Ramos (cell line): ENCODE results near the gene CSAG2.
"Not testable (repeated sequence)": the region's sequence is repeated elsewhere in the genome, so short reads cannot be mapped to it uniquely, and the experiment has no call there.

Source experiments
- in situ Hi-C: fragments of 300-500 bp; cut with MboI; formaldehyde crosslinking; loops from one replicate; pipeline ENCODE4 v1.14.3; 2022; ENCODE audit warnings: low sequenced_read_pairs; ENCODE audit not compliant: unreplicated experiment

Gene CSAG2, protein sequence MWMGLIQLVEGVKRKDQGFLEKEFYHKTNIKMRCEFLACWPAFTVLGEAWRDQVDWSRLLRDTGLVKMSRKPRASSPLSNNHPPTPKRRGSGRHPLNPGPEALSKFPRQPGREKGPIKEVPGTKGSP

DNA sequence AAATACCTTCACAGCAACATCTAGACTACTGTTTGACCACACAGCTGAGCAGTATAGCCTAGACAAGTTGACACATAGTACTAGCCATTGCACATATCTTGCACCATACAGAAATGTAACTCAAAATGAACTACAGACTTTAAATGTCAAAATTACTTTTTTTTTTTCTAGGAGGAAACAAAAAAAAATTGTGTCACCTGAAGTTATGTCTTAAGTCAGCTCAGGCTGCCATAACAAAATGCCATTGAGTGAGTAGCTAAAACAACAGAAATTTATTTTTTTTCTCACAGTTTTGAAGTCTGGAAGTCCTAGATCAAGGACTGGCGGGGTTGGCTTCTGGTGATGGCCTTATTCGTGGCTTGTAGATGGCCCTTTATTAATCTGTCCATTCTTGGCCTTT, at the start of gene CSAG2:
TSS of gene CSAG2 (minus strand) at position 101 of the 400 bp plus-strand sequence. CDS start 161 bp downstream, outside the sequence.
- in situ Hi-C loops: not testable (repeated sequence)

DNA sequence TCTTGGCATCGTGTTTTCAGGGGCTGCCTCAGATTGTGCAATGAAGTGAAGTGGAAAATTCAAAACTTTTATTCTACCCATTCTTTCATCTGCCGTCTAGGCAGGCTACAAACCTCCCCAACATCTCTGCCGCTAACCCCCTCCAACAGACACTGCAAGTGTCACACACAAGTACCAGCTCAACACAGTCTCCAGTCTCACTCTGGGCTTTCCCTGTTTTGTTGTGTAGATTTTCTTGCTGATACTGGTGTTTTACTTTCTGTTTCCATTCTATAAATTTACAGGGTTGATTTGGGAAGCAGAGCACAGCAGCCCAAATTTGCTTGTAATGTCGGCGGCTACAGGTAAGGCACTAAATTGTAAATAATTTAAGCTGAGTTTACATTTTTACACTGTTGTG, 45.8 kb upstream of the CSAG2 start:
- in situ Hi-C loops: not testable (repeated sequence)

DNA sequence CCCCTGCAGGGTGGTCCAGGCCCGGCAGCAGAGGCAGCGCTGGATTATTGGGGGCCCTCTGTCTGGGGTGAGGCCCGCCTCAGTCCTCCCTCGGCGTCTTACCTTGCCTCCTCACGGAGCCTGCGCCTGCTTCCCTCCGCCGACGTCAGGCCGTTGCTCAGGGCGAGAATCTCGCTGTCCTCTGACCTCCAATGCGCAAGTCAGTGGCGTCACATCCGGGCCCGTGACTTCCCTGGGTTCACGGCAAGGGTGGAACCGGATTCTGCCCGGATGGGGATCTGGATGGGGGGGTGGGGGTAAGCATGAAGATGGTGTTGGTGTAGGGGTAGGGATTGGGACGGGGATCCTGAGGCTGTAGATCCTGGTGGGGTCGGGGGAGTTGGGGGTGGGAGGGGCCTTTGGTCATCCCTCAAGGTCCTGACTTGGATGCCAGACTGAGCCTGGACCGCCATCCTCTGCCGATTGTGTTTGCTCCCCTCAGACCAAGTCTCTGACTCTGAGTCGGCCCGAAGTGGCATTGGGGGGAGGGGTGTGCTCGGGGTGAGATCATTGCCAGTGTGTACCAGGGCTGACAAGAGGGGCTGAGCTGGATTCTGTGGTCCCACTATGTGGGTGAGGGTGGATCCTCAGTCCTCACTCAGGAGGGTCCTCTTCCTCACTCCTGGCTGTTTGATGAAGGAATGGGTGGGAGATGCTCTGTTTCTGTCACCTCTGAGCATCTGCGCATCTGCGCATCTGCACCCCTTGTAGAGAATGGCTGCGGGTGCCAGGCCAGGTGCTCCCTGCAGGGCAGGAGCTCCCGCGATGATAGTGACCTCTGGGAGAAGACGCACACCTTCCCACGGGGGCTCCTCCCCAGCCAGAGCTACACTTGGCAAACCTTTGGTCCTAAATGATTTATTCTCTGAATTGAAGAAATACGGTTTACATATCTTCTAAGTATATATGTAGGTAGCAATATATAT, 44.9 kb upstream of the CSAG2 start, which contains the start of gene MAGEA2:
TSS of gene MAGEA2 (minus strand) at position 157 of the 965 bp plus-strand sequence. CDS start 2,479 bp downstream, outside the sequence.
- in situ Hi-C loops: not testable (repeated sequence)

- in situ Hi-C loops: no loop called here
Observed at GRCh38 chrX:152738560-152738959, 29.5 kb upstream of the CSAG2 start.

- in situ Hi-C loops: not testable (repeated sequence)
Observed at GRCh38 chrX:152736528-152736927, 27.5 kb upstream of the CSAG2 start.

GRCh38 chrX:152735860-152736511, 26.9 kb upstream of the CSAG2 start:
- in situ Hi-C loops: no loop called here

- in situ Hi-C loops: no loop called here
Observed at GRCh38 chrX:152735101-152735500, 26.0 kb upstream of the CSAG2 start.

DNA sequence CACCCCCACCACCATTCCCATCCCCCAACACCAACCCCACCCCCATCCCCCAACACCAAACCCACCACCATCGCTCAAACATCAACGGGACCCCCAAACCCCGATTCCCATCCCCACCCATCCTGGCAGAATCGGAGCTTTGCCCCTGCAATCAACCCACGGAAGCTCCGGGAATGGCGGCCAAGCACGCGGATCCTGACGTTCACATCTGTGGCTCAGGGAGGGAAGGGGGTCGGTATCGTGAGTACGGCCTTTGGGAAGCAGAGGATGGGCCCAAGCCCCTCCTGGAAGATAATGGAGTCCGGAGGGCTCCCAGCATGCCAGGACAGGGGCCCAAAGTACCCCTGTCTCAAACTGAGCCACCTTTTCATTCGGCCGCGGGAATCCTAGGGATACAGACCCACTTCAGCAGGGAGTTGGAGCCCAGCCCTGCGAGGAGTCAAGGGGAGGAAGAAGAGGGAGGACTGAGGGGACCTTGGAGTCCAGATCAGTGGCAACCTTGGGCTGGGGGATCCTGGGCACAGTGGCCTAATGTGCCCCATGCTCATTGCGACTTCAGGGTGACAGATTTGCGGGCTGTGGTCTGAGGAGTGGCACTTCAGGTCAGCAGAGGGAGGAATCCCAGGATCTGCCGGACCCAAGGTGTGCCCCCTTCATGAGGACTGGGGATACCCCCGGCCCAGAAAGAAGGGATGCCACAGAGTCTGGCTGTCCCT, 25.2 kb upstream of the CSAG2 start:
- in situ Hi-C loops: not testable (repeated sequence)

DNA sequence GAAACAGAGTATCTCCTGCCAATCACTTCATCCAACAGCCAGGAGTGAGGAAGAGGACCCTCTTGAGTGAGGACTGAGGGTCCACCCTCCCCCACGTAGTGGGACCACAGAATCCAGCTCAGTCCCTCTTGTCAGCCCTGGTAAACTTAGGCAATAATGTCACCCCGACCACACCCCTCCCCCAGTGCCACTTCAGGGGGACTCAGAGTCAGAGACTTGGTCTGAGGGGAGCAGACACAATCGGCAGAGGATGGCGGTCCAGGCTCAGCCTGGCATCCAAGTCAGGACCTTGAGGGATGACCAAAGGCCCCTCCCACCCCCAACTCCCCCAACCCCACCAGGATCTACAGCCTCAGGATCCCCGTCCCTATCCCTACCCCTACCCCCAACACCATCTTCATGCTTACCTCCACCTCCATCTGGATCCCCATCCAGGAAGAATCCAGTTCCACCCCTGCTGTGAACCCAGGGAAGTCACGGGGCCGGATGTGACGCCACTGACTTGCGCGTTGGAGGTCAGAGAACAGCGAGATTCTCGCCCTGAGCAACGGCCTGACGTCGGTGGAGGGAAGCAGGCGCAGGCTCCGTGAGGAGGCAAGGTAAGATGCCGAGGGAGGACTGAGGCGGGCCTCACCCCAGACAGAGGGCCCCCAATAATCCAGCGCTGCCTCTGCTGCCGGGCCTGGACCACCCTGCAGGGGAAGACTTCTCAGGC, 24.3 kb upstream of the CSAG2 start, which contains the start of the genes CSAG1 and MAGEA12:
TSS of gene CSAG1 (minus strand) at position 461 of the 715 bp plus-strand sequence. CDS start 1,261 bp downstream, outside the sequence.
TSS of gene MAGEA12 (plus strand) at position 497 of the 715 bp plus-strand sequence. CDS start 2,405 bp downstream, outside the sequence.
- in situ Hi-C loops: no loop called here

DNA sequence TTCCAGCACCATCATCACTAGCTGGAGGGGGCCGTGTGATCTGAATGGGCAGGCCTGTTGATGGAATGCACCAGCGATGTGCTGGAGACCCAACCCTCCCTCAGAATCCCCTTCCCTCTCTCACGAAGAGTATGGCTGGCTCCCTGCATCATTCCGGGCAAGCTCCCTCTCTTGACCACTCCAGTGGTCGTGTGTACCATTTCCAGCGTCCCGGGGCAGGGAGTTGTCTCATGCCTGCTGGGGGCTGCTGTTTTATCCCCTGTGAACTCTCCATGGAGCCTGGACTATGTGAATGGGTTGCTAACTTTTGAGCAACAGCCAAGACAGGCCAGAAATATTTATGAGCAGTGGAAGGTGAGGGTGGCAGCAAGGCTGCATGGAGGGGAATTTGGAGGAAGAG, 16.3 kb upstream of the CSAG2 start:
- in situ Hi-C loops: no loop called here

- in situ Hi-C loops: not testable (repeated sequence)
Observed at GRCh38 chrX:152713815-152714787, 5.0 kb upstream of the CSAG2 start, which contains the start of gene MAGEA2B. TSS of gene MAGEA2B (plus strand) at chrX:152714628. CDS start at chrX:152717107, 2,479 bp downstream.

GRCh38 chrX:152713195-152713594, 4.1 kb upstream of the CSAG2 start:
- in situ Hi-C loops: not testable (repeated sequence)

DNA sequence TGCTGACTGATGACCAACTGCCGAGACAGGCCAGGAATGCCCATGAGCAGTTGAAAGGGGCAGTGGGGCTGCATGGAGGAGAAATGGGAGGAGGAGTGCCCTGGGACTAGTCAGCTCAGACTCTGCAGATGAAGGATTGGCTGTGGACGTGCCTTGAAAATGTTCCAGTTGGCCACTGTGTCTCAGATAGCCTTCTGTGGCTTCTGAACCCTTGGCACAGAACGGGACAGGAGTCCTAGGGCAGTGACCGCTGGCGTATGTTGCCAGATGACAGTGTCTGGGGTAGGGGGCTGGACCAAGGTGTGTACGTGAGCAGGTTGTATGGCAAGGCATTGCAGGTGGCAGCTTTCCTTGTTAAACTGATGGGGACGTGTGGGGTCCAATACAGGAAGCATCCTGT, 2.6 kb downstream of the CSAG2 start:
- in situ Hi-C loops: not testable (repeated sequence)

DNA sequence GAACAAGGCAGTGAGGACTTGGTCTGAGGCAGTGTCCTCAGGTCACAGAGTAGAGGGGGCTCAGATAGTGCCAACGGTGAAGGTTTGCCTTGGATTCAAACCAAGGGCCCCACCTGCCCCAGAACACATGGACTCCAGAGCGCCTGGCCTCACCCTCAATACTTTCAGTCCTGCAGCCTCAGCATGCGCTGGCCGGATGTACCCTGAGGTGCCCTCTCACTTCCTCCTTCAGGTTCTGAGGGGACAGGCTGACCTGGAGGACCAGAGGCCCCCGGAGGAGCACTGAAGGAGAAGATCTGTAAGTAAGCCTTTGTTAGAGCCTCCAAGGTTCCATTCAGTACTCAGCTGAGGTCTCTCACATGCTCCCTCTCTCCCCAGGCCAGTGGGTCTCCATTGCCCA, 8.7 kb downstream of the CSAG2 start:
- in situ Hi-C loops: not testable (repeated sequence)

DNA sequence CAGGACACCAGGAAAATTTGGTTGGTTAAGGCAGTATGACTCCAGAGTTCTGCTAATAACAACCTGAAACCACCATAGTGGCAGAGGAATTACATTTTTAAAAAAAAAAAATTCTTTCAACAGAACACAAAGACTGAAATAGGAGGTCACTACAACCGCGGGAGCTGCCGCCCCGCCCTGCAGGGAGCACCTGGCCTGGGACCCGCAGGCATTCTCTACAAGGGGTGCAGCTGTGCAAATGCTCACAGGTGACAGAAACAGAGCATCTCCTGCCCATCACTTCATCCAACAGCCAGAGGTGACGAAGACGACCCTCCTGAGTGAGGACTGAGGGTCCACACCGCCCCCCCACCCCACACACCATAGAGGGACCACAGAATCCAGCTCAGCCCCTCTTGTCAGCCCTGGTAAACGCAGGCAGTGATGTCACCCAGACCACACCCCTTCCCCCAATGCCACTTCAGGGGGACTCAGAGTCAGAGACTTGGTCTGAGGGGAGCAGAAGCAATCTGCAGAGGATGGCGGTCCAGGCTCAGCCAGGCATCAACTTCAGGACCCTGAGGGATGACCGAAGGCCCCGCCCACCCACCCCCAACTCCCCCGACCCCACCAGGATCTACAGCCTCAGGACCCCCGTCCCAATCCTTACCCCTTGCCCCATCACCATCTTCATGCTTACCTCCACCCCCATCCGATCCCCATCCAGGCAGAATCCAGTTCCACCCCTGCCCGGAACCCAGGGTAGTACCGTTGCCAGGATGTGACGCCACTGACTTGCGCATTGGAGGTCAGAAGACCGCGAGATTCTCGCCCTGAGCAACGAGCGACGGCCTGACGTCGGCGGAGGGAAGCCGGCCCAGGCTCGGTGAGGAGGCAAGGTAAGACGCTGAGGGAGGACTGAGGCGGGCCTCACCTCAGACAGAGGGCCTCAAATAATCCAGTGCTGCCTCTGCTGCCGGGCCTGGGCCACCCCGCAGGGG, 10.8 kb downstream of the CSAG2 start, which contains the start of gene MAGEA3:
TSS of gene MAGEA3 (plus strand) at position 843 of the 980 bp plus-strand sequence. CDS start 2,039 bp downstream, outside the sequence.
- in situ Hi-C loops: not testable (repeated sequence)

GRCh38 chrX:152681012-152681411, 28.1 kb downstream of the CSAG2 start:
- in situ Hi-C loops: not testable (repeated sequence)

DNA sequence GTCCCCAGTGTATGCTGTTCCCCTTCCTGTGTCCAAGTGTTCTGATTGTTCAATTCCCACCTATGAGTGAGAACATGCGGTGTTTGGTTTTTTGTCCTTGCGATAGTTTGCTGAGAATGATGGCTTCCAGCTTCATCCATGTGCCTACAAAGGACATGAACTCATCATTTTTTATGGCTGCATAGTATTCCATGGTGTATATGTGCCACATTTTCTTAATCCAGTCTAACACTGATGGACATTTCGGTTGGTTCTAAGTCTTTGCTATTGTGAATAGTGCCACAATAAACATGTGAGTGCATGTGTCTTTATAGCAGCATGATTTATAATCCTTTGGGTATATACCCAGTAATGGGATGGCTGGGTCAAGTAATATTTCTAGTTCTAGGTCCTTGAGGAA, 34.4 kb downstream of the CSAG2 start:
- in situ Hi-C loops: not testable (repeated sequence)
